NCI-H2081 treated with DMSO at 0.1 percent for 48 hours (cell line): ENCODE data around the gene NUP188.

Experiments used
- DNase-seq: peaks from one replicate; lab custom pipeline; 2025; lab: John Stamatoyannopoulos, UW

The NUP188 gene

GRCh38 chr9:128947527-128948301 is at the start of gene NUP188, which contains the start of gene DOLK:
Gene NUP188 (plus strand): TSS chr9:128947699. CDS start chr9:128947720, 21 bp downstream.
Gene DOLK (minus strand): TSS chr9:128947603. CDS start chr9:128947303, 300 bp downstream.
- DNase-seq: peak; percentile 18

- no peak for DNase-seq
Observed at GRCh38 chr9:128898382-128898781, 49.1 kb upstream of the NUP188 start.

- no peak for DNase-seq
Observed at GRCh38 chr9:128898845-128899565, 48.5 kb upstream of the NUP188 start.

- no peak for DNase-seq
Observed at GRCh38 chr9:128899566-128900322, 47.8 kb upstream of the NUP188 start.

GRCh38 chr9:128901379-128901778 is 46.1 kb upstream of the NUP188 start:
- DNase-seq: no peak

GRCh38 chr9:128901822-128902221 is 45.7 kb upstream of the NUP188 start:
- DNase-seq: no peak

GRCh38 chr9:128902351-128903078 is 45.0 kb upstream of the NUP188 start:
- DNase-seq: peak; percentile 19

- no peak for DNase-seq
Observed at GRCh38 chr9:128903079-128903461, 44.4 kb upstream of the NUP188 start.

GRCh38 chr9:128903871-128904620 is 43.5 kb upstream of the NUP188 start:
- no peak for DNase-seq

- no peak for DNase-seq
Observed at GRCh38 chr9:128905964-128906363, 41.5 kb upstream of the NUP188 start.

GRCh38 chr9:128906741-128907140 is 40.8 kb upstream of the NUP188 start:
- no peak for DNase-seq

- DNase-seq: no peak
Observed at GRCh38 chr9:128908372-128908771, 39.1 kb upstream of the NUP188 start.

GRCh38 chr9:128909859-128910258 is 37.6 kb upstream of the NUP188 start:
- DNase-seq: no peak

- DNase-seq: no peak
Observed at GRCh38 chr9:128910906-128911305, 36.6 kb upstream of the NUP188 start.

GRCh38 chr9:128911529-128912035 is 35.9 kb upstream of the NUP188 start:
- DNase-seq: no peak

- no peak for DNase-seq
Observed at GRCh38 chr9:128912270-128912853, 35.1 kb upstream of the NUP188 start.

GRCh38 chr9:128913048-128913900 is 34.2 kb upstream of the NUP188 start:
- DNase-seq: no peak

GRCh38 chr9:128913995-128914772 is 33.3 kb upstream of the NUP188 start:
- no peak for DNase-seq

GRCh38 chr9:128916204-128916603 is 31.3 kb upstream of the NUP188 start:
- DNase-seq: no peak
